Skeletal muscle tissue (tissue), 4 donors: ENCODE results near the gene ZNF212. TPM values are rescaled to one million over a fixed set of nuclear protein-coding genes. Genes with fewer than 3 reads are reported as not detected.
"Not testable (repeated sequence)": the region's sequence is repeated elsewhere in the genome, so short reads cannot be mapped to it uniquely, and the experiment has no call there.

Source experiments
- H3K27ac ChIP-seq: one replicate; pipeline ENCODE4 v1.7.0; 2013; ENCODE audit warnings: mild to moderate bottlenecking, low read depth, low read length, inconsistent platforms
- H3K27me3 ChIP-seq, 3 donors: one replicate each; pipeline ENCODE4 v1.7.0; 2013; ENCODE audit warnings: low read length in 3 of 3; ENCODE audit not compliant: control insufficient read depth in 3 of 3, insufficient read depth in 3 of 3
- H3K36me3 ChIP-seq, 3 donors: one replicate each; pipeline ENCODE4 v1.7.0; 2013; ENCODE audit warnings: low read length in 3 of 3; ENCODE audit not compliant: control insufficient read depth in 3 of 3, insufficient read depth in 3 of 3
- H3K4me1 ChIP-seq, 3 donors: one replicate each; pipeline ENCODE4 v1.7.0; 2013; ENCODE audit warnings: low read length in 3 of 3, mild to moderate bottlenecking in 3 of 3; ENCODE audit not compliant: control insufficient read depth in 3 of 3, insufficient read depth in 3 of 3
- H3K4me3 ChIP-seq, 3 donors: one replicate each; pipeline ENCODE4 v1.7.0; 2013; ENCODE audit warnings: low read length in 3 of 3
- H3K9ac ChIP-seq, 3 donors: one replicate each; pipeline ENCODE4 v1.7.0; 2013; ENCODE audit warnings: low read length in 3 of 3, mild to moderate bottlenecking in 3 of 3, moderate library complexity in 2 of 3, low read depth in 1 of 3
- H3K9me3 ChIP-seq, 3 donors: one replicate each; pipeline ENCODE4 v1.7.0; 2013; ENCODE audit warnings: low read length in 3 of 3; ENCODE audit not compliant: control insufficient read depth in 3 of 3
- total RNA-seq: library from RNA; depleted of rRNA; stranded (reverse); fragments of >200 nt; gene quantifications from one replicate; pipeline ENCODE4 v1.2.3, GENCODE V29; 2014
- donor health status: Osteomylitis.

ZNF212 gene
- total RNA-seq, 1 donor from 2014 or later = 4.2 TPM

DNA sequence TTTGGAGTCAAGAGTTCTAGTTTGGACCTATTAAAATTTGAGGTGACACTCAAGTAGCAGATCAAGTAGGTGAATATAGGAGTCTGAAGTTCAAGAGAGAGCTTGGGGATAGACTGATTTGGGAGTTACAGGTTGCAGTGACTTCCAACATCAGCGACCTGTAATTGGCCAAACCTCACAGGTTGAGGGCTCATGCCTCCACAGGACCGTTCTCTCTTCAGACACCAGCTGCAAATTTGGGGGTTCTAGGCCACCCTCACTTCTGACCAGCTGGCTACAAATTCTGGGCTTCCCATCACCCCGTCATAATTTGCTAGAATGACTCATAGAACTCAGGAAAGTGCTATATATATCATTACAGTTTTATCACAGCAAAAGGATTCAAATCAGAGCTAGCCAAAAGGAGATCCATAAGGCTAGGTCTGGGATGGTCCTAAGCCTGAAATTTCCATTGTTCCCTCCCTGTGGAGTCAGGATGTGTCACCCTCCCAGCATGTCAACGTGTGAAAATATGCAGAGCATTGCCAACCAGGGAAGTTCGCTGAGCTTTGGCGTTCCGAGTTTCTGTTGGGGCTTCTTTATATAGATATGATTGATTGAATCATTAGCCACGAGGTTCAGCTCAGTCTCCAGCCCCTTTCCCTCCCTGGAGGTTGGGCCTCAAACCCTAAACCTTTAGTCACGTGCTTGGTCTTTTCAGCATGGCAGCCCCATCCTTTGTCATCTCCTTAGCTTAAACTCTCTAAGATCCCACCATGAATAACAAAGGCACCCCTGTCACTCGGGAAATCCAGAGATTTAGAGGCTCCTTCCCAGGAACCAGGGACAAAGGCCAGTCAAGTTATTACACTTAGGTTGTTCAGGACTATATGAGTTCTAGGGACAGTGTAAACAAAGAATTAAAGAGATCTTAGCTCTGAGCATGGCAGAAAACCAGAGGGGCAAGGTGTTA is 20.7 kb upstream of the ZNF212 start:
- no peaks in the 10 kb centered on the region for H3K27me3 ChIP-seq
- no peaks in the 10 kb centered on the region for H3K9me3 ChIP-seq
- no peaks in the 10 kb centered on the region for H3K4me1 ChIP-seq
- no peak overlapping the region for H3K27ac ChIP-seq
- peaks cover 40 to 62% (median 57%) of the 10 kb centered on the region in 3 donors for H3K36me3 ChIP-seq
- no peak overlapping the region for H3K9ac ChIP-seq
- H3K4me3 ChIP-seq = no peak overlapping the region

DNA sequence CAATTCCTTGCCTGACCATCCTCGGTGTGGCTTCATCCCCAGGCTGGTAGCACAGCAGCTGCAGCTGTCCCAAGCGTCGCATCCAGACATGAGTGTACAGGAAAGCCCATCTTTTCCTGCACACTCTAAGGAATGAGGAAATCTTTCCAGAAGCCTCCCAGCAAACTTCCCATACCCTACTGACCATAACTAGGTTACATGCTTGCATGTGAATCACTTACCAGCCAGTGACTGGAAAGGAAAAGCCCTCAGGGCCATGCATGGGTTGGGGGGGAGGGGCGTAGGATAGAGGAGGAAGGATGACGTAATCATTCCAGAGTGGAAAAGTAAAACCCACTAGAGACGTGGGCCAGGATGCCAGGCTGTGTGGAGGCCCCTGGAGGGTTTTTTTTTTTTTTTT is 18.9 kb upstream of the ZNF212 start:
- H3K36me3 ChIP-seq = peaks cover 40 to 59% (median 50%) of the 10 kb centered on the region in 3 donors
- no peaks in the 10 kb centered on the region for H3K9me3 ChIP-seq
- H3K27me3 ChIP-seq = no peaks in the 10 kb centered on the region
- no peak overlapping the region for H3K4me3 ChIP-seq
- H3K4me1 ChIP-seq = no peaks in the 10 kb centered on the region
- H3K9ac ChIP-seq = no peak overlapping the region
- H3K27ac ChIP-seq = no peak overlapping the region

DNA sequence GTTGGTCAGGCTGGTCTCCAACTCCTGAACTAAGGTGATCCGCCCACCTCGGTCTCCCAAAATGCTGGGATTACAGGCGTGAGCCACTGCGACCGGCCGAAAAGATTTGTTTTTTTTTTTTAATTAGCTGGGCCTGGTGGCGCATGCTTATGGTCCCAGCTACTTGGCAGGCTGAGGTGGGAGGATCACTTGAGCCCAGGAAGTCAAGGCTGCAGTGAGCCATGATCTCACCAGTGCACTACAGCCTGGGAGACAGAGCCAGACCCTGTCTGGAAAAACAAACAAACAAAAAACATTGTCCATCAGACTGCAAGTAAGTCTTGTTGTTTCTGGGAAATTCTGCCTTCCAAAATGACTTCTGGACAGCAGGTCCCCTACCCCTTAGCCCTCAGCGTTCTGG is 16.3 kb upstream of the ZNF212 start:
- H3K36me3 ChIP-seq = peaks cover 34 to 38% (median 35%) of the 10 kb centered on the region in 3 donors
- H3K4me1 ChIP-seq = no peaks in the 10 kb centered on the region
- no peaks in the 10 kb centered on the region for H3K27me3 ChIP-seq
- H3K4me3 ChIP-seq = no peak overlapping the region
- H3K9ac ChIP-seq = no peak overlapping the region
- no peaks in the 10 kb centered on the region for H3K9me3 ChIP-seq
- H3K27ac ChIP-seq = no peak overlapping the region

DNA sequence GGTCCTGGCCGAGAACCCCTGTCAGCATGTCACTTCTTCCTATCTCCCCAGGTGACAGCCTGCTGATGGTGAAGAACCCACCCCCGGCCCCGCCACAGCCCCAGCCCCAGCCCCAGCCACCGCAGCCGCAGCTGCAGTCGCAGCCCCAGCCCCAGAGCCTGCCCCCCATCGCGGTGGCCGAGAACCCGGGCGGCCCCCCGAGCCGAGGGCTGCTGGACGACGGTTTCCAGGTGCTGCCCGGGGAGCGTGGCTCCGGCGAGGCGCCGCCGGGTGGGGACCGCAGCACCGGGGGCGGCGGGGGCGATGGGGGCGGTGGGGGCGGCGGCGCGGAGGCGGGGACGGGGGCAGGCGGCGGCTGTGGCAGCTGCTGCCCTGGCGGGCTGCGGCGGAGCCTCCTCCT is 15.7 kb upstream of the ZNF212 start:
- H3K9ac ChIP-seq = no peak overlapping the region
- peaks cover 29 to 34% (median 31%) of the 10 kb centered on the region in 3 donors for H3K36me3 ChIP-seq
- H3K9me3 ChIP-seq = no peaks in the 10 kb centered on the region
- no peak overlapping the region for H3K27ac ChIP-seq
- no peak overlapping the region for H3K4me3 ChIP-seq
- H3K4me1 ChIP-seq = no peaks in the 10 kb centered on the region
- H3K27me3 ChIP-seq = no peaks in the 10 kb centered on the region

DNA sequence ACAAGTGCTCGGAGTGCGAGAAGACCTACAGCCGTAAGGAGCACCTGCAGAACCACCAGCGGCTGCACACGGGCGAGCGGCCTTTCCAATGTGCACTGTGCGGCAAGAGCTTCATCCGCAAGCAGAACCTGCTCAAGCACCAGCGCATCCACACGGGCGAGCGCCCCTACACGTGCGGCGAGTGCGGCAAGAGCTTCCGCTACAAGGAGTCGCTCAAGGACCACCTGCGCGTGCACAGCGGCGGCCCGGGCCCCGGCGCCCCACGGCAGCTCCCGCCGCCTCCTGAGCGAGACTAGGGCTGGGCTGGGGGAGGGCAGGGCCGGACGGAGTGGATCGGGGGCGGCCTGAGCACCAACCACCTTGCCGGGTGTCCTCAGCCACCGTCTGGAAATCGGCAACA is 15.1 kb upstream of the ZNF212 start:
- no peaks in the 10 kb centered on the region for H3K4me1 ChIP-seq
- no peaks in the 10 kb centered on the region for H3K9me3 ChIP-seq
- H3K4me3 ChIP-seq = no peak overlapping the region
- no peaks in the 10 kb centered on the region for H3K27me3 ChIP-seq
- H3K9ac ChIP-seq = no peak overlapping the region
- peaks cover 23 to 28% (median 28%) of the 10 kb centered on the region in 3 donors for H3K36me3 ChIP-seq
- no peak overlapping the region for H3K27ac ChIP-seq

DNA sequence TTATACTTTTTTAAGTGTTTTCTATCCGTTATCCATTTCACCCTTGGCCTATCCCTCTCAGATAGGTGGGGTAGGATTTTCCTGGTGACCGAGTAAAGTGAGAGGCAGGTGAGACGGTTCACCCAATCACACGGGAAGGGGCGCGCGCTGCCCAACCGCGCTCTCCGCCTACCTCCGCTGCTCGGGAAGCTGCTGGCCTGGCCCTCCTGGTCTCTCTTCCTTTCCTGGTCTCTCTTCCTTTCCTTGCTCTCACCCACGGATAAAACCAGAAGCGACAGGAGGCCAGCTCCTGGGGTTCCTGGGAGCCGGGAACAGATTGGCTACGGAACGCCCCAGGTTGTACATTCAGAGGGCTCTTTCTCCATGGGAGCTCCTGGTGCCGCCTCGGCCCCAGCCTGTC is 14.3 kb upstream of the ZNF212 start:
- Histone ChIP-seq H3K4me3 (no peak overlapping the region), H3K4me1 (no peaks in the 10 kb centered on the region), H3K36me3 (peaks cover 21 to 28% (median 27%) of the 10 kb centered on the region in 3 donors), H3K27ac (no peak overlapping the region), H3K9me3 (no peaks in the 10 kb centered on the region), H3K27me3 (no peaks in the 10 kb centered on the region), H3K9ac (no peak overlapping the region)

DNA sequence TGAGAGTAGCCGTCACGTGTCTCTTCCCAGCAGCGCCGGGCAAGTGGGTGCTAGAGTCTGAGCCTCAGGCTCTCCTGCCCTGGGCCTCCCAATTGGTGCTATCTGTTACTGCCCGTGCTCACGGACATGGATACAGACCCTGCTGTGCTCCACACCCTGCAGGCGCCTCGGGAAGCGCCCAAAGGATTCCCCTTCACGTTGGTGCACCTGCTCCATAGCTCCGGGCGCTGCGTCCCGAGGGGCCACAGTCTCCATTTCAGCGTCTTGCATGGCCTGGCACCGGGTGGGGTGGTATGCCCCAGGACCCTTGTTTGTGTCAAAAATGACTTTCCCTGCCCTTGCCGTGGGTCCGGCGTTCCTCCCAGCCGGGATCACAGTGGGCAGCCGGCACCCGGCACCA is 13.8 kb upstream of the ZNF212 start:
- Histone ChIP-seq H3K9me3 (no peaks in the 10 kb centered on the region), H3K27ac (no peak overlapping the region), H3K4me1 (no peaks in the 10 kb centered on the region), H3K27me3 (no peaks in the 10 kb centered on the region), H3K9ac (no peak overlapping the region), H3K36me3 (peaks cover 17 to 27% (median 25%) of the 10 kb centered on the region in 3 donors), H3K4me3 (no peak overlapping the region)

DNA sequence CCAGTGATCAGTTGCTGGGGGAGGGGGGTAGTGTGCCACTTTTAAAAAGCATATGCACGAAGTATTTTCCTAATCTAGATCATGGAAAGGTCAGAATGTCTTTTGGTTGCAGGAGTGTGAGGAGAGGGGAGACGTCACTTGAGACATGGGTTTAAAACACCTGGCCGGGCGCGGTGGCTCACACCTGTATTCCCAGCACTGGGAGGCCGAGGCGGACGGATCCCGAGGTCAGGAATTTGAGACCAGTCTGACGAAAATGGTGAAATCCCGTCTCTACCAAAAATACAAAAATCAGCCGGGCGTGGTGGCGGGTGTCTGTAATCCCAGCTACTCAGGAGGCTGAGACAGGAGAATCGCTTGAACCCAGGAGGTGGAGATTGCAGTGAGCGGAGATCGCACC is 13.1 kb upstream of the ZNF212 start:
- peaks cover 13 to 24% (median 21%) of the 10 kb centered on the region in 3 donors for H3K36me3 ChIP-seq
- not testable (repeated sequence) for H3K9ac ChIP-seq, H3K4me1 ChIP-seq, H3K27me3 ChIP-seq, H3K4me3 ChIP-seq, H3K9me3 ChIP-seq, H3K27ac ChIP-seq

DNA sequence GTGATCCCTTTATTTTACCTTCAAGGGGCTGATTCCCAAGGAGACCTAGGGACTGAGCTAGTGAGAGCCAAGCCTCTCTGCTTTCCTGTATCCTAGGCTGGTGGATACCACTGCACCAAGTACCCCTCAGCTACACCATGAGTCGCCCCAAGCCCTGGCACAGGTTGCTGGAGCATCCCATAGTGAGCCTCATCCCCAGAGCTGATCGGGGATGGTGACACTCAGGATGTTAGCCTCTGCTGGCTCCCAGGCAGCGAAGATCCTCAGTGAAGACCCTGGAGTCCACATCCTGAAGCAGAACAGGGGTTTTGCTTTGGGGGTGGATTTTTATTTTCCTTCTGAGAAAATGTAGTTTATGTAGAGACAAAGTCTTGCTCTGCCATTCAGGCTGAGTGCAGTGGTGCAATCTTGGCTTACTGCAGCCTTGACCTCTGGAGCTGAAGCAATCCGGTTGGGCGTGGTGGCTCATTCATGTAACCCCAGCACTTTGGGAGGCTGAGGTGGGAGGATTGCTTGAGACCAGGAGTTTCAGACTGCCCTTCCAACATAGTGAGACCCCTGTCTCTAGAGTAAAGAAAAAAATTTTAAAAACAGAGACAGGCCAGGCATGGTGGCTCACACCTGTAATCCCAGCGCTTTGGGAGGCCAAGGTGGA is 12.5 kb upstream of the ZNF212 start:
- H3K4me1 ChIP-seq = no peaks in the 10 kb centered on the region
- H3K27ac ChIP-seq = no peak overlapping the region
- H3K36me3 ChIP-seq = peaks cover 13 to 22% (median 20%) of the 10 kb centered on the region in 3 donors
- H3K27me3 ChIP-seq = no peaks in the 10 kb centered on the region
- no peaks in the 10 kb centered on the region for H3K9me3 ChIP-seq
- H3K4me3 ChIP-seq = no peak overlapping the region
- no peak overlapping the region for H3K9ac ChIP-seq

DNA sequence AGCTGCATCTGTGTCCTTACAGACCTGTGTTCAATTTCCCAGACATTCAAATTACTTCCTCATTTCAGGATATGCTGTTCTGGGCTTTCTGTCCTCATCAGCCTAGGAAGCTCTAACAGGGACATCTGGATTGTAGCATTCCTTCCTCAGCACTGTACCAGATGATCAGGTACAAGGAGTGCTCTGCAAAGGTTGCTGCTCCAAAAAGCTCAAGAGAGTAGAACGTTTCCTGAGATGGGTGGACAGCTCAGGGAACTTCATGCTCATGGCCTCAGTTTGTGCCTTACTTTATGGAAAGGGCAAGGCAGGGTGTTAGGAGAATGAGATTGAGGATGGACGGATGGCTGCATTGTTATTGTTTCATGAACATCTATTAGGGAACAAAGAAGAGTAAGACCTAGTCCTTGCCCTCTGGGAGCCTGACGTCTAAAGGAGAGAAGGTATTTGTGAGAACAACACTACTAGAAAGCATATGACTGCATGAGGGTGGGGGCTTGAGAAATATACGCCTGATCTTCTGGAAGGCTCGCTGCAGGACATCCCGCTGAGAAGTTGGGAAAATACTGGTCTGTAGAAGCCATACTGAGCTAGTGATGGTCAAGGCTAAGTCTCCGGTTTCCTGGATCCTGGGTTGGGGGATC is 10.5 kb upstream of the ZNF212 start:
- peaks cover 0 to 3% (median 2%) of the 10 kb centered on the region in 3 donors for H3K27me3 ChIP-seq
- H3K27ac ChIP-seq = no peak overlapping the region
- no peak overlapping the region for H3K9ac ChIP-seq
- no peaks in the 10 kb centered on the region for H3K4me1 ChIP-seq
- no peak overlapping the region for H3K4me3 ChIP-seq
- no peaks in the 10 kb centered on the region for H3K9me3 ChIP-seq
- peaks cover 13 to 19% (median 16%) of the 10 kb centered on the region in 3 donors for H3K36me3 ChIP-seq
